Prostate gland (tissue), 2 donors: Measurements from ENCODE around the gene RASL10A. TPM values are rescaled to one million over a fixed set of nuclear protein-coding genes. Genes with fewer than 3 reads are reported as not detected.

Source experiments
- DNase-seq: peaks from one replicate; pipeline ENCODE4 v3.0.0-alpha.2; 2019; ENCODE audit warnings: low spot score
- H3K27ac ChIP-seq, 2 donors: fragments of 200-600 bp; sonication (generic); 2 replicates each; pipeline ENCODE4 v1.5.1; 2017 to 2019
- H3K27me3 ChIP-seq: fragments of 200-600 bp; sonication (generic); replicated peaks from 2 replicates; pipeline ENCODE4 v1.5.1; 2019; ENCODE audit not compliant: insufficient read depth
- H3K36me3 ChIP-seq, 2 donors: fragments of 200-600 bp; sonication (generic); 1 replicate in 1 of 2; 2 replicates in 1 of 2; pipeline versions ENCODE4 v1.5.1 to v1.8.1; 2017 to 2019
- H3K4me1 ChIP-seq: fragments of 200-600 bp; sonication (generic); replicated peaks from 2 replicates; pipeline ENCODE4 v1.5.1; 2019
- H3K4me3 ChIP-seq, 2 donors: fragments of 200-600 bp; sonication (generic); 2 replicates each; pipeline ENCODE4 v1.5.1; 2017 to 2019
- H3K9me3 ChIP-seq: fragments of 200-600 bp; sonication (generic); 2 replicates; pipeline ENCODE4 v1.5.1; 2017
- POLR2A ChIP-seq: fragments of 450-650 bp; IDR thresholded peaks from one replicate; pipeline ENCODE4 v1.6.1; 2016; ENCODE audit warnings: antibody characterized with exemption, mild to moderate bottlenecking
- POLR2AphosphoS5 ChIP-seq: sonication (generic); formaldehyde crosslinking; IDR thresholded peaks from one replicate; pipeline ENCODE4 v1.6.1; 2017; ENCODE audit warnings: antibody characterized with exemption
- WGBS: methylation state at CpG from one replicate; pipeline ENCODE4 v1.1.5; 2018; 5-methylcytosine and 5-hydroxymethylcytosine counted together
- intact Hi-C: fragments of 100-400 bp; cut with DNase I; formaldehyde crosslinking; loops from one replicate; pipeline ENCODE4 v1.14.2; 2022
- total RNA-seq, 2 donors: library from RNA; depleted of rRNA; stranded (reverse); fragments of >200 nt; gene quantifications; one replicate each; pipeline ENCODE4 v1.1.0, GENCODE V29; 2016
- TF ChIP-seq, protein P1 (sequence below), 4 experiments: fragments of 200-600 bp in 2 of 4; fragments of 450-650 bp in 2 of 4; sonication (generic) in 2 of 4; IDR thresholded peaks; 1 replicate in 3 of 4; 2 replicates in 1 of 4; pipeline ENCODE4 v1.5.1; 2016 to 2019; ENCODE audit warnings: antibody characterized with exemption in 4 of 4, mild to moderate bottlenecking in 2 of 4, moderate library complexity in 2 of 4

RASL10A gene
- total RNA-seq, 2 donors from 2014 or later = 9.2 to 15.1 TPM

DNA sequence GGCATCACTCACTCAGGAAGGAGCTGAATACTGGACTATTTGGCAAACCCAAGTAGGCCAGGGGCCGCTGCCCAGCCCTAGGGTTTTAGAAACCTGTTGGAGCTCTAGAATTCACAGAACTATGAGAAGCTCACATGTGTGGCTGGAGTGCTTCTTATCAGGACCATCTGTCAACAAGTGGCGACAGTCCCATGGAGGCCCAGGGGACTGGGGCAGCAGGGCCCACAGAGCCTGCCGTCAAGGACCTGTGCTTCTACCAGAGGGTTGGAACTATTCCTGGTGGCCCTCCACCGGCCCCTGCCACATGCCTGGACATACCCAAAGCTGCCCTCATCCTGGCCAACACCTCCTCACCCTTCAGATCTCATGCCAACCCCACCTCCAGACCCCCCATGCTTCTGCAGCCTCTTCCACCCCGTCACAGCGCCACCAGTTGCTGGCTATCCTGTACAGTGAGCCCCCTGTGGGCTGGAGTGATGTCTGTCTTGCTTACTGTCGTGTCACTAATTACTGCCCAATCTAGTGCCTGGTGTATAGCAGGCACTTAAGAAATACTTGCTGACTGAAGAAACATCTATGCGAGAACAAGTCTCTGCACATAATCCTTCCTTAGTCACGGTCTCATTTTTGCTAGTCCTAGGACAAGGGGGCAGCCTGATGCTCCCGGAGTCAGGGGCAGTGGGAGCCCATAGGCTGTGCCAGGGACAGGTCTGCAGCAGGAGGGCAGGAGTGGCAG is 27.2 kb upstream of the RASL10A start:
- no peaks in the 10 kb centered on the region for H3K9me3 ChIP-seq
- intact Hi-C loops = no loop called here
- WGBS = 59% methylated on average over 10 of the region's 10 CpGs
- DNase-seq = peak; percentile 46
- no peaks in the 10 kb centered on the region for H3K27me3 ChIP-seq
- H3K27ac ChIP-seq = peak overlapping the region; percentile 38 to 51
- peaks cover 16% of the 10 kb centered on the region for H3K4me1 ChIP-seq
- H3K36me3 ChIP-seq = peaks cover 3 to 19% of the 10 kb centered on the region in 2 donors
- no peak overlapping the region for H3K4me3 ChIP-seq
- TF ChIP-seq, protein P1, sequence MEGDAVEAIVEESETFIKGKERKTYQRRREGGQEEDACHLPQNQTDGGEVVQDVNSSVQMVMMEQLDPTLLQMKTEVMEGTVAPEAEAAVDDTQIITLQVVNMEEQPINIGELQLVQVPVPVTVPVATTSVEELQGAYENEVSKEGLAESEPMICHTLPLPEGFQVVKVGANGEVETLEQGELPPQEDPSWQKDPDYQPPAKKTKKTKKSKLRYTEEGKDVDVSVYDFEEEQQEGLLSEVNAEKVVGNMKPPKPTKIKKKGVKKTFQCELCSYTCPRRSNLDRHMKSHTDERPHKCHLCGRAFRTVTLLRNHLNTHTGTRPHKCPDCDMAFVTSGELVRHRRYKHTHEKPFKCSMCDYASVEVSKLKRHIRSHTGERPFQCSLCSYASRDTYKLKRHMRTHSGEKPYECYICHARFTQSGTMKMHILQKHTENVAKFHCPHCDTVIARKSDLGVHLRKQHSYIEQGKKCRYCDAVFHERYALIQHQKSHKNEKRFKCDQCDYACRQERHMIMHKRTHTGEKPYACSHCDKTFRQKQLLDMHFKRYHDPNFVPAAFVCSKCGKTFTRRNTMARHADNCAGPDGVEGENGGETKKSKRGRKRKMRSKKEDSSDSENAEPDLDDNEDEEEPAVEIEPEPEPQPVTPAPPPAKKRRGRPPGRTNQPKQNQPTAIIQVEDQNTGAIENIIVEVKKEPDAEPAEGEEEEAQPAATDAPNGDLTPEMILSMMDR (IDR thresholded peaks at IDR 0.05) = no peak
- peak; percentile 29 for TF ChIP-seq POLR2AphosphoS5

DNA sequence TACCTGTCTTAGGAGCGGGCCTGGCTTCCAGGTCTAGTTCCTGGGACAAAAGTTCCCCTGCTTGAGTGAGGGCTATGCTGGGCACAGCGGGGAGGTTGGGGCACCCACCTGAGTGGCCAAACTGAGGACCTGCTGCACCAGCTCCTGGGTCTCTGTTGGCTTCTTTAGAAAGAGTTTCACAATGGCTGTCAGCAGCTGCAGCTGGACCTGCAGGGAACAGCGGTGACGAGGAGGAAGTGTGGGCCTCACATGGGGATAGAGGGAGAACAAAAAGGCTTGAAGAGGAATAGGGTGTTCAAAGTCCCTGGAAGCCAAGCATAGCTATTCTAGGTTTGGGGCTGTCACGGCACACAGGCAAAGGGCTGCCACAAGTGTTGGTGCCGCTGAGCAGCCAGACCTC is 26.7 kb upstream of the RASL10A start:
- no peaks in the 10 kb centered on the region for H3K27me3 ChIP-seq
- 89% methylated on average over 6 of the region's 6 CpGs for WGBS
- TF ChIP-seq, protein P1 (IDR thresholded peaks at IDR 0.05) = no peak
- TF ChIP-seq POLR2AphosphoS5 = no peak
- no peak for TF ChIP-seq POLR2A
- no peak overlapping the region for H3K4me3 ChIP-seq
- H3K27ac ChIP-seq = peak overlapping the region; percentile 38 to 51
- DNase-seq = no peak
- H3K36me3 ChIP-seq = peaks cover 3 to 14% of the 10 kb centered on the region in 2 donors
- peaks cover 22% of the 10 kb centered on the region for H3K4me1 ChIP-seq
- H3K9me3 ChIP-seq = no peaks in the 10 kb centered on the region
- intact Hi-C loops = no loop called here

DNA sequence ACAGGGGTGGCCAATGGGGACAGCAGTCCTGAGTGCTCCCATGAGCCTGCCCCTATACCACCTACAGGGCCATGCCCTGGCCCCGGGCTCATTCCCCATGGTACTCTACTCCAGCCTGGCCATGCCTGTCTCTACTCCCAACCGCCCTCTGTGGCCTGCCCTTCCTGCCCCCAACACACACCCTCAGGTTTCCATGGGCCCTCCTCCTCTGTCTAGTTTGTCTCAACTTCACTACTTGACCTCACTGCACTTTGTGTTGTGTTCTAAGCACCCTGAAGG is 26.3 kb upstream of the RASL10A start:
- Histone ChIP-seq H3K9me3 (no peaks in the 10 kb centered on the region), H3K27ac (peak overlapping the region in 1 of 2 donors; percentile 51), H3K4me1 (peaks cover 23% of the 10 kb centered on the region), H3K36me3 (peaks cover 3 to 14% of the 10 kb centered on the region in 2 donors), H3K4me3 (no peak overlapping the region), H3K27me3 (no peaks in the 10 kb centered on the region)
- TF ChIP-seq POLR2AphosphoS5 (no peak), POLR2A (no peak)
- TF ChIP-seq, protein P1 (IDR thresholded peaks at IDR 0.05) = no peak
- DNase-seq = no peak
- WGBS = 100% methylated on average over 2 of the region's 2 CpGs
- intact Hi-C loops = no loop called here

DNA sequence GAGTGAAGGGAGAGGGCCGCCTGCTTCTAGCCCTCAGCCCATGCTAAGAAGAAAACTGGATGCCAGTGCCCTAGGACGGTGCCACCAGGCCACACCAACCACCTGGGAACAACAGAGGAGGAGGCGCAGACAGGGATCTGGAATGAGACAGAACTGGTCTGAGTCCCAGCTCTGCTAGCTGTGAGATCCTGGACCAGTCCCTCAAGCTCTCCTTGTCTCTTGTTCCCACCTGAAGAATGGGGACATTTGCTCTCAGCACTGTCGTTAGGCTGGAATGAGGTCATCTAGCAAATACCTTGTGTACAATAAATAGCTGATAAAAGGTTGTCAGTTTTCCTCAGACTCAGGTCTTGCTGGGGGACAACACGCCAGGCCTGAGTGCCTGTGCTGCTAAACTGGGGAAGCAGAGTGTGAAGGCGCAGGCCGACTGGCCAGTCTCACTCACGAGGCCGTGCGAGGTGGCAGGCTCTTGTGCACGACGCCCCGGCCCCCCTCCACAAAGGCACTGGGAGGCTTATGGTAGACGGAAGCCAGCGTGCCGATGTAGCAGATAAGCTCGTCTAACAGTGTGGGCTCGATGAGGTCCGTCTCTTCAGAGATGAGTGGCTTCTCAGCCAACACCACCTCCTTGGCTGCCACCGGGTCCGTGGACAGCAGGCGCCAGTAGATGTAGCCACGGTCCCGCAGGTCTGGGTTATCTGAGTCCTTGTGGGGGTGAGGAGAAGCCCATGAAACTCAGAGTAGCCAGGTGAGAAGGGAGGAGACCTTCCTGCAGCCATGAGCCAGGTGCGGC is 25.8 kb upstream of the RASL10A start:
- WGBS = 88% methylated on average over 25 of the region's 25 CpGs
- H3K36me3 ChIP-seq = peaks cover 3 to 14% of the 10 kb centered on the region in 2 donors
- peak overlapping the region in 1 of 2 donors; percentile 51 for H3K27ac ChIP-seq
- TF ChIP-seq, protein P1 (IDR thresholded peaks at IDR 0.05) = no peak
- TF ChIP-seq POLR2AphosphoS5 (no peak), POLR2A (no peak)
- no peaks in the 10 kb centered on the region for H3K27me3 ChIP-seq
- H3K4me1 ChIP-seq = peaks cover 20% of the 10 kb centered on the region
- no peaks in the 10 kb centered on the region for H3K9me3 ChIP-seq
- DNase-seq = no peak
- H3K4me3 ChIP-seq = no peak overlapping the region
- intact Hi-C loops = no loop called here
